Activated B cell treated with CpG ODN at 0.5 μM for 24 hours (primary cell): ENCODE results near the gene CTAG1A. TPM values are rescaled to one million over a fixed set of nuclear protein-coding genes. Genes with fewer than 3 reads are reported as not detected.
A peak's percentile ranks its signal among the peaks of the same experiment; 100 is the strongest.
"Not testable (repeated sequence)": the region's sequence is repeated elsewhere in the genome, so short reads cannot be mapped to it uniquely, and the experiment has no call there.

ENCODE experiments used
- ATAC-seq: fragments of 200-7000 bp; cut with Tn5 transposase; one replicate; pipeline ENCODE4 v1.10.0; 2021; ENCODE audit warnings: low read depth, mild to moderate bottlenecking, moderate library complexity
- CTCF ChIA-PET: fragments of 350-600 bp; sonication (Branson Sonifier 250); formaldehyde crosslinking; loops from one replicate; lab custom pipeline; 2021; ENCODE audit warnings: antibody characterized with exemption; lab: Charles Lee
- POLR2A ChIA-PET: fragments of 350-600 bp; sonication (Branson Sonifier 250); formaldehyde crosslinking; loops from one replicate; lab custom pipeline; 2021; ENCODE audit warnings: antibody characterized with exemption; lab: Charles Lee
- DNase-seq: peaks from one replicate; pipeline ENCODE4 v3.0.0; 2022
- H3K27ac Mint-ChIP-seq: one replicate; pipeline ENCODE4 v1.8.0; 2020; ENCODE audit warnings: mixed read lengths
- H3K27me3 Mint-ChIP-seq: one replicate; pipeline ENCODE4 v1.8.0; 2021; ENCODE audit warnings: mixed read lengths
- H3K36me3 Mint-ChIP-seq: one replicate; pipeline ENCODE4 v1.8.0; 2021; ENCODE audit warnings: low read depth, mixed read lengths
- H3K4me1 Mint-ChIP-seq: one replicate; pipeline ENCODE4 v1.8.0; 2021; ENCODE audit warnings: mixed read lengths
- H3K4me3 Mint-ChIP-seq: one replicate; pipeline ENCODE4 v1.8.0; 2020; ENCODE audit warnings: mild to moderate bottlenecking, mixed read lengths
- H3K9me3 Mint-ChIP-seq: one replicate; pipeline ENCODE4 v1.8.0; 2020; ENCODE audit warnings: mixed read lengths
- intact Hi-C: fragments of 100-400 bp; cut with micrococcal nuclease; formaldehyde crosslinking; loops from one replicate; pipeline ENCODE4 v1.15.1; 2024
- total RNA-seq: library from RNA; stranded (reverse); gene quantifications from 2 replicates; pipeline ENCODE4 v1.2.3, GENCODE V29; 2022
- TF ChIP-seq, protein P1 (sequence below): fragments of 200-600 bp; IDR thresholded peaks from one replicate; pipeline ENCODE4 v1.8.0; 2022; ENCODE audit warnings: antibody characterized with exemption, mild to moderate bottlenecking

The CTAG1A gene
- total RNA-seq: not detected in 2 replicates

DNA sequence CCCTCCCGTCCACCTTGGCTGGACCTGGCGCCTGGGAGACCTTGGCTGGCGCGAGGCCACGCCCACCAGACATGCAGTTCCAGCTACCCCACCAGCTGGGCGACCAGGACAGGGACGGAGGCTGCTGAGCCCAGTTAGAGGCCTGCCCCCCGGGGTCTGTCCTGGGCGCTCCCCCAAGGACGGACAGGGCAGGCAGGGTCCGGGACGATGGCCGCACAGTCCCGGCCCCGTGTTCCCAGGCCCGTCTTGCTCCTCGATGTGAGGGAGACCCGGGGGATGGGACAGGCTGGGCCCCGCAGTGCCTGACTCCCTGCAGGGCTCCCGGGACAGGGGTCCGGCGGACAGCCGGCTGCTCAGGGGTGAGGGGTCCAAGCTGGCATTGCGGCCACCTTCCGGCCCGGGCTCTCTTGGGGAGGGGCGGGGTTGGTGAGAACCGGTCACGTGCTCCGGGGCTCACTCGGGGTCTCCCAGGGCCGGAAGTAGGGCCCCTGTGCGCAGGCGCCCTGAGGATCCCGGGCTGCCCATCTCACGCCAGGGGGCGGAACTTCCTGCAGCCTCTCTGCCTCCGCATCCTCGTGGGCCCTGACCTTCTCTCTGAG, at the start of gene CTAG1A:
Gene CTAG1A, plus strand, starts transcription at position 549 of the 599 bp plus-strand sequence. CDS start 74 bp downstream, outside the sequence.
- H3K36me3 Mint-ChIP-seq, POLR2A ChIA-PET, intact Hi-C loops, DNase-seq, CTCF ChIA-PET, H3K27ac Mint-ChIP-seq, ATAC-seq, H3K9me3 Mint-ChIP-seq, H3K4me3 Mint-ChIP-seq, H3K27me3 Mint-ChIP-seq, H3K4me1 Mint-ChIP-seq: not testable (repeated sequence)

DNA sequence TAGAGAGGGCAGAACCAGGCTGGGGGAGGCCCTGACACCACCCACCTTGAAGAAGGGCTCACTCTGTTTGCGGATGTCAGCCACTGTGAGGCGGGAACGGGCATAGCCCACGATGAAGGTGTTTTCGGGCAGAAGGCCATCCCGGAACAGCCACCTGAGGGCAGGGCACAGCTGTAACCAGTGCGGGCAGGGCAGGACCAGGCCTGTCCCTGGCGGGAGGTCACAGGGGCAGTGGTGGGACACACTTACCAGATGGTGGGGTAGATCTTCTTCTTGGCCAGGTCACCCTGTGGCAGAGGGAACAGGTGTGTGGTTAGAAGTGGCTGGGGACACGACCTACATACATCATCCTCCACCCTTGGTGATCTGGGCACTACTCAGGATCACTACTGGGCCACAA, 49.0 kb upstream of the CTAG1A start:
- DNase-seq (no peak), ATAC-seq (no peak)
- ChIA-PET CTCF (interaction anchor here (1.5 kb wide), 1 partner anchor 163 kb away, joined by 8 read pairs; no protein-coding TSS in a partner anchor), POLR2A (no interaction called here)
- Mint-ChIP-seq H3K4me3 (no peak overlapping the region), H3K36me3 (peaks cover 39% of the 10 kb centered on the region), H3K4me1 (peaks cover 3% of the 10 kb centered on the region), H3K9me3 (no peaks in the 10 kb centered on the region), H3K27me3 (no peaks in the 10 kb centered on the region), H3K27ac (no peak overlapping the region)
- intact Hi-C loops: loop anchor here (2.0 kb wide), 3 partner anchors 219 to 569 kb away; no protein-coding TSS in a partner anchor
- TF ChIP-seq, protein P1, sequence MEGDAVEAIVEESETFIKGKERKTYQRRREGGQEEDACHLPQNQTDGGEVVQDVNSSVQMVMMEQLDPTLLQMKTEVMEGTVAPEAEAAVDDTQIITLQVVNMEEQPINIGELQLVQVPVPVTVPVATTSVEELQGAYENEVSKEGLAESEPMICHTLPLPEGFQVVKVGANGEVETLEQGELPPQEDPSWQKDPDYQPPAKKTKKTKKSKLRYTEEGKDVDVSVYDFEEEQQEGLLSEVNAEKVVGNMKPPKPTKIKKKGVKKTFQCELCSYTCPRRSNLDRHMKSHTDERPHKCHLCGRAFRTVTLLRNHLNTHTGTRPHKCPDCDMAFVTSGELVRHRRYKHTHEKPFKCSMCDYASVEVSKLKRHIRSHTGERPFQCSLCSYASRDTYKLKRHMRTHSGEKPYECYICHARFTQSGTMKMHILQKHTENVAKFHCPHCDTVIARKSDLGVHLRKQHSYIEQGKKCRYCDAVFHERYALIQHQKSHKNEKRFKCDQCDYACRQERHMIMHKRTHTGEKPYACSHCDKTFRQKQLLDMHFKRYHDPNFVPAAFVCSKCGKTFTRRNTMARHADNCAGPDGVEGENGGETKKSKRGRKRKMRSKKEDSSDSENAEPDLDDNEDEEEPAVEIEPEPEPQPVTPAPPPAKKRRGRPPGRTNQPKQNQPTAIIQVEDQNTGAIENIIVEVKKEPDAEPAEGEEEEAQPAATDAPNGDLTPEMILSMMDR: no peak

DNA sequence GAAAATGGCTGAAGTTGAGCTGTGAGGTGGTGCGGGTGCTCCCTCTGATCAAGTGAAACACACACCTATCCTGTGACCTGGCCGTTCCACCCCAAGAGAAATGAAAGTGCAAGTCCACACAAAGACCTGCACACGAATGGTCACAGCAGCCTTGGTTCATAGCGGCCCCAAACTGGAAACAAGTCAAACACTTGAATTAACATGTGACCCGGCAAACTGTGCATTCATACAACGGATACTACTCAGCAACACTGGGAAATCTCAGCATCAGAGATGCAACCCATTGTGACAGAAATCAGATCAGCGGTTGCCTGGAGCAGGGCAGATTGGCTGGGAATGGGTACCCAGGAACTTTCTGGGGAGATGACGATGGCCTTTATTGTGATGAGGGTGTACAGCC, 45.9 kb upstream of the CTAG1A start:
- no peak for ATAC-seq
- POLR2A ChIA-PET: no interaction called here
- Mint-ChIP-seq H3K4me3 (no peak overlapping the region), H3K9me3 (no peaks in the 10 kb centered on the region), H3K27ac (no peak overlapping the region), H3K27me3 (no peaks in the 10 kb centered on the region), H3K4me1 (peaks cover 22% of the 10 kb centered on the region), H3K36me3 (peaks cover 21% of the 10 kb centered on the region)
- no peak for DNase-seq
- intact Hi-C loops: no loop called here
- CTCF ChIA-PET: no interaction called here
- TF ChIP-seq, protein P1: no peak

DNA sequence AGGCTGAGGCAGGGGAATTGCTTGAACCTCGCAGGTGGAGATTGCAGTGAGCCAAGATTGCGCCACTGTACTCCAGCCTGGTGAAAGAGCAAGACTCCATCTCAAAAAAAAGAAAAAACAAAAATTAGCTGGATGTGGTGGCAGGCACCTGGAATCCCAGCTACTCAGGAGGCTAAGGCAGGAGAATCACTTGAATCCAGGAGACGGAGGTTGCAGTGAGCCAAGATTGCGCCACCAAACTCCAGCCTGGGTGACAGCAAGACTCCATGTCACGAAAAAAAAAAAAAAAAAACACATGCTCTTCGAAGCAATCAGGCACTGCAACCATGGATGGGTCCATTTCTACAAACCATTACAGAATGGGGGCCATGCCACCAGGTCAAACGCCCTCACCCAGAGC, 44.6 kb upstream of the CTAG1A start:
- Mint-ChIP-seq H3K4me1 (peaks cover 27% of the 10 kb centered on the region), H3K36me3 (peaks cover 19% of the 10 kb centered on the region)
- POLR2A ChIA-PET: interaction anchor here (0.6 to 4.2 kb wide), 2 partner anchors 142 to 774 kb away, joined by 4 to 20 read pairs; partner anchors contain the start of gene RPL10
- H3K9me3 Mint-ChIP-seq, ATAC-seq, H3K27ac Mint-ChIP-seq, DNase-seq, H3K27me3 Mint-ChIP-seq, H3K4me3 Mint-ChIP-seq, intact Hi-C loops, CTCF ChIA-PET: not testable (repeated sequence)

DNA sequence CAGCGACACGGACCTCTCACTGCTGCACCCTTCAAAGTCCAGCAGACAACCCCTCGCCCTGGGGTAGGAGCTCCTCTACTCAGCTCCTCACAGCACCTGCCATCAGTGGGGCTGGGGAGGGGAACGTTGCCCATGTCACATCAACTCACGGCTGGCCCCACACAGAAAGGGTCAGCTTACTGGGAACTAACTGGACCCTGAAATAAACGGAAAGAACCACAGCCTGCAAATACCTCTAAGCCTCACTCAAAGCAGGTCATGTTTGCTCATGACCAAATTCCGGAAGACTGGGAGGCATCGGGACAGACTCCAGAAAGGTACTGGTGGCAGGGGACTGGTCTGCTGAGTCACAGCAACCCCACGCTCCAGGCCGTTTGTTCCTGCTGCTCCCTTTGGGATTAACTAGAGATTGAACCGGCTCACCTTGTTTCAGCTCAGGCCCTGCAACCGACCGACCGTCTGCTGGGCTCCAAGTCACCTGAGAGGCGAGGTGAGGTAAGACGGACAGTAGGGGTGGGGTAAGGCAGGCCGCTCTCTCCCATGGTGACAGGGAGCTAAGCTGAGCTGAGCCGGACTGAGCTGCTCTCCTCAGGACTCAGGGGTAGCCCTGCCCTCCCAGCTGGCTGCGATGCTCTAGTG, 43.9 kb upstream of the CTAG1A start:
- peak overlapping the region; percentile 18 for H3K27ac Mint-ChIP-seq
- no peak overlapping the region for H3K4me3 Mint-ChIP-seq
- no peaks in the 10 kb centered on the region for H3K9me3 Mint-ChIP-seq
- ATAC-seq: no peak
- no peak for DNase-seq
- CTCF ChIA-PET: no interaction called here
- POLR2A ChIA-PET: interaction anchor here (0.6 to 4.2 kb wide), 3 partner anchors 143 to 524 kb away, joined by 3 to 20 read pairs (median 3); partner anchors contain the start of gene RPL10
- TF ChIP-seq, protein P1: no peak
- H3K27me3 Mint-ChIP-seq: no peaks in the 10 kb centered on the region
- peaks cover 16% of the 10 kb centered on the region for H3K36me3 Mint-ChIP-seq
- intact Hi-C loops: no loop called here
- peaks cover 32% of the 10 kb centered on the region for H3K4me1 Mint-ChIP-seq

DNA sequence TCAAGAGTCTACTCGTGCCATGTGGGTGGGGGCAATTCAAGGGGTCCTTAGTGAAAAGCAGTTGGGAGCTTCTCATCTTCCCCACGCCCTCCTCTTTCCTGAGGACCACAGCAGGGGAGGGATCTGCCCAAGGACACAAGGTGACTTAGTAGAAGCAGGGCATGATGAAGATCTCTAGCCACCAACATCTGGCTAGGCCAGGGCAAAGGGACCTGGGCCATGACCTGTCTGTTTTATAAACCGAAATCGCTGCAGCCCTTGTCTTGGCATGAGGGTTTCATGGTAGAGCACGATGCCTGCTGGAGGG, 43.4 kb upstream of the CTAG1A start:
- no peaks in the 10 kb centered on the region for H3K27me3 Mint-ChIP-seq
- intact Hi-C loops: no loop called here
- TF ChIP-seq, protein P1: no peak

More for the DNA sequence above, 43.4 kb upstream of the CTAG1A start:
- Mint-ChIP-seq H3K27ac (peak overlapping the region; percentile 91), H3K4me3 (no peak overlapping the region), H3K36me3 (peaks cover 13% of the 10 kb centered on the region), H3K9me3 (no peaks in the 10 kb centered on the region), H3K4me1 (peaks cover 35% of the 10 kb centered on the region)
- no peak for ATAC-seq
- DNase-seq: no peak
- ChIA-PET CTCF (interaction anchor here (2.2 kb wide), 1 partner anchor 168 kb away, joined by 6 read pairs; the partner anchor contains the start of gene FLNA), POLR2A (interaction anchor here (0.6 to 4.2 kb wide), 2 partner anchors 143 to 524 kb away, joined by 3 to 20 read pairs; partner anchors contain the start of gene RPL10)
